H4 (cell line): Measurements from ENCODE around the gene TSHZ1. TPM values are rescaled to one million over a fixed set of nuclear protein-coding genes. Genes with fewer than 3 reads are reported as not detected.
"Not testable (repeated sequence)": the region's sequence is repeated elsewhere in the genome, so short reads cannot be mapped to it uniquely, and the experiment has no call there.

Experiments
- DNase-seq: peaks from one replicate; pipeline ENCODE4 v3.0.0-alpha.2; 2015; ENCODE audit warnings: low spot score
- total RNA-seq: library from RNA; depleted of rRNA; stranded (reverse); fragments of >200 nt; shearing (Covaris generic); gene quantifications from 2 replicates; pipeline ENCODE4 v1.2.3, GENCODE V29; 2014

TSHZ1 gene
- total RNA-seq, 1 experiment from 2014 or later = 8.9 TPM

DNA sequence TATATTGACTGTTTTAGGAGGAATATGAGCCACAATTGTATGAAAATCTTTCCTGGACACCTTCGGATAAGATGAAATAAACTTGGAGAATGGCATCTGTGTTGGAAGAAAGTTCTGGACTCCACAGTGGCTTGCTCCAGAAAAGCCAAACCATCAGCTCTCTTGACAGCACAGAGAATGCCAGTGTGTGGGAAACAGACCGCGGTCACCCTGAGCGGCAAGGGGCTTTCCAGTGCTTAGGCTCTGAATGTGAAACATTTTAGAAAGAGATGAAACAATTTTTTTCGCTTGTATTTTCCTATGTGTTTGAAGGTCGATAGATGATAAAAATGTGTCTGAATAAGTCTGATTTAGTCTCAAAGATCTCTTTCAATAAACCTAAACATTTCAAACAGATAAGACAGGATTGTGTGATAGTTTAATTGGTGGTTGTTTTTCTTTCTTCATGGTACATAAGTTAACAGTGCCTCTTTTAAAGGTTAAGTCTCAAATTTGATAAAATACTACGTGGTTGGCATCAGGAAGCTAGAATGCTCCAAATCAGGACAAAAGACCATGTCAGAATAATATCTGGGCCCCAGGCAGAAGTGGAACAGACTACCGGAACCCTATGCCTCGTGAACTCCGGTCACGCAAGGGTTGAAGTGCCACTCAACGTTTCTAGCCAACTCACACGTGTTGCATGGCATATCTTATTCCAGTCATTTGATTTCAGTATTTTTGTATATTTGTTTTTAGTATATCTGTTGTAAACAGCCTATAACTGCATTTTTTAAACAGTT lies 30.6 kb upstream of the TSHZ1 start:
- DNase-seq = no peak

DNA sequence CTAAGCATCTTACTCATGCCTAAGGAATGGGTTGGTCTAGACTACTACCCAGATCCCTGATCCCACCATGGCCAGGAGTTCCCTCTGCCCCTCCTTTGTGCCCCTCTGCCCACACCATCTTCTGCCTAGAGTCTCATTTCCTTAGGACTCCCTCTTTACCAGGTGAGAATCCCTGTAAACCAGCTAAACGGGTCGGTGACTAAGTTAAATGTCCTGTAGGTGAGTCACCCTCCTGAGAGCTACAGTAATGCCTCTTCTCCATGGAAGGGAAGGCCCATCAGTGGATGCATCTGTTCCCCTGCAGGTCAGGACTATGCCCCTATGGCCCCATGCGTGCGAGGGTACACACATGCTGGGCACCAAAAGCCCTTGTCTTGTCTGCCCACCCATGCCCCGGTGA lies 27.1 kb upstream of the TSHZ1 start:
- DNase-seq = no peak

DNA sequence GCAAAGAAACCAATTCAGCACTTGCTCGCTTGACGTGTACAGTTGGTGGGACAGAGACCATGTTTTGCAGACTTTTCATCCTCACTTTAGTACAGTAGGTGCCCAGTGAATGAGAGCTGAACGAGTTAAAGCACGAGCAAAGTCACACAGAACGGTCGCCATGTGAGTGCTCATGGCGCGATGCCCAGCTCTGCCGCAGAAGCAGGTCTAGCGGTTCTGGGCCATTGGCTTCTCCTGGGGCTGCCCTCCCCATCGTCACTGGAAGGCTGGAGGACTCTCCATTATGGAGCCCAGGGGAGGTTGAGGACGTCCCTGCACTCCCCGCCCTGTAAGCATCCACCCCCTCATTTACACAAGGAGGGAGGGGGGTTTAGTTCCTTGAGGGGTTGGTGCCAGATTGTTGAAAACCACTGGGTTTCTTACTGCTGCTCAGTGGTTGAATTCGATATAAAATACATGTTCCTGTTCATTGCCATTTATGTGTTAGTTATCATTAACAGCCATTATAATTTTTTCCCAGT lies 26.6 kb upstream of the TSHZ1 start:
- no peak for DNase-seq

DNA sequence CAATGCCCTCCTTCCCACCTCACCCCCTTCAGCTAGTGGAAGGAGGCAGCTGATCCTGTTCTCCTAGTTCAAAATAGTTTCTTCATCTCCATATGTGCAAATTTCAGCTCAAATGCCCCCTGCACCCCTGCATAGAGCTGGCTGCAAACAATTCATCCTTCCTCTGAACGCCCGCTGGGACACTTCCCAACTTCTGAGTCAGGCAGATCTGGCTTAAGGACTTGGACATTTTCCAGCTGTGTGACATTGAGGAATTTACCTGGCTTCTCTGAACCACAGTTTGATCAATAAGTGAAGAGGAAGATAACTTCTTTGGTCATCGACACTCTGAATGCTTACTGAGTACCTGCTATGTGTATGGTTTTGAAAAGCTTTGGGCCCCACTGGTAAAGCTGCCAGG lies 25.1 kb upstream of the TSHZ1 start:
- no peak for DNase-seq

DNA sequence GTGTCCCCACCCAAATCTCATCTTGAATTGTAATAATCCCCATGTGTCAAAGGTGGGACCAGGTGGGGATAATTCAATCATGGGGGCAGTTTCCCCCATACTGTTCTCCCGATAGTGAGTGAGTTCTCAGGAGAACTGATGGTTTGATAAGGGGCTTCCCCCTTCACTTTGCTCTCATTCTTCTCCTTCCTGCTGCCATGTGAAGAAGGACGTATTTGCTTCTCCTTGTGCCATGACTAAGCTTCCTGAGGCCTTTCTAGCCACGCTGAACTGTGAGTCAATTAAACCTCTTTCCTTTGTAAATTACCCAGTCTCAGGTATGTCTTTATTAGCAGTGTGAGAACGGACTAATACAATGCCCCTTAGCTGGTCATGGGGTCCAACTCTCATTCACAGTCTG lies 22.9 kb upstream of the TSHZ1 start:
- DNase-seq = not testable (repeated sequence)

DNA sequence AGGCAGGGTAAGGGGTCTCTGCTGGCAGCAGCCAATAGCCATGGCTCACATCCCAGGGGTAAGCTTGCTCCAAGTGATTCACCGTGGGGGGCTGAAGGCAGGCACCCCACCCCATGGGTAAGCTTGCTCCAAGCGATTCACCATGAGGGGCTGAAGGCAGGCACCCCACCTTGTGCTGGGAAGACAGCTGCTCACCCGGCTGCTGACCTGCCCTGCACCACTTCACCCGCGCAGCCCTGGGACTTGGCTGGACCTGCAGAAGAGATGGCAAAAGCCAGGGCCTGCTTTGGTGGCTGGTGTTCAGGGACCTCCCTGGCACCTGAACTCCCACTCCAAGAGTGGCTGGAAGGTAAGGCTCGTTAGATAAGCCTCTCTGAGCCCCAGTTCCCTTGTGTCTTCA lies 20.9 kb upstream of the TSHZ1 start:
- DNase-seq = no peak

DNA sequence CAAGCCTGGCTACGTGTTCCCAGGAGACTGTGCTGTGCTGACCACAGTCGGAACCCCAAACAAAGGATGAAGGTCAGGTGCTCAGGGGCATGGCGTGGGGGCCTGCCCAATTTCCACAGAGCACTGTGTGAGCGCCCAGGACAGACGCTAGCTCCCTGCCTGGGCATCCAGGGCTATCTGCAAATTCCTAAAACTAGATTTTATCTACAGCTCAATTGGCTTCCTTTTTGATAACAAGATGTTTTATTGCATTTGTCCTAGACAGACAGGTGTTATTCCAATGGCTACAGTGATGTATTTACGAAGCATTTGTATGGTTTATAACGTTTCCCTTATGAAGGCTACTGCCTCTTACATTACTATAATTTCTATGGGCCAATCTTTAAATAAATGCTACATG lies 17.7 kb upstream of the TSHZ1 start:
- no peak for DNase-seq

DNA sequence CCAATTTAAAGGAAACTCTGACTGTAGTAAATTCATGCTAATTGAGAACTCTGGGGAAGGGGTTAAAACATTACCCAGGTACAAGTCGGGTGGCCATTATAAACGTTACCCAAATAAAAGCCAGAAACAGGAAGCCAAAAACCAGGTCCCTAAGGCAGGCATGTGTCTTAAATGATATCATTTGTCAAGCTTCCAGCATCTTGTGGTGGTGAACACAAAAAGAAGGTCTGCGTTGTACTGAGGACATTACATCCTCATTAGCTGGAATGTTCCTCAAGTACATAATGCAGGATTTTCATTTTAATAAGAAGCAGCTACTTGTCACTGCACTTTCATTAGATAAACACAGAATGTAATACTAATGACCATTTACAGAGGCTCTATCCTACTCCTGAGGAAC lies 12.6 kb upstream of the TSHZ1 start:
- no peak for DNase-seq

DNA sequence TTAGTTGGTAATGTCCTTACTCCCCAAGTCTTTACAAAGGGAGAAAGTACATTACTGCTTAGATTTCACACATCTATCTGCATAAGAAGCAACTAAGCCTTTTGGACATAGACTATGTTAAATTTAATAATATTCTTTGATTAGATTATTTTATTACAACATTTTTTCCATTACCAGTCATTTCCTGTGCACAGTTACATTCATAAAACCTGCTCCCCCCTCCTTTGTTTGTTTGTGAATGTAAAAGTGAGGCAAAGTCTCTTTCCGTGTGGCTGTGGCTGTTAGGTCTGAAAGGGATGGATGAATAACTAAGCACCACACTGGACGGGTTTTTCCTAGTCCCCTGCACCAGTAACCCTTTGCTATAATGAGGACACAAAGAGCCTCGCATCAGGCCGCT lies 11.3 kb upstream of the TSHZ1 start:
- DNase-seq = no peak

DNA sequence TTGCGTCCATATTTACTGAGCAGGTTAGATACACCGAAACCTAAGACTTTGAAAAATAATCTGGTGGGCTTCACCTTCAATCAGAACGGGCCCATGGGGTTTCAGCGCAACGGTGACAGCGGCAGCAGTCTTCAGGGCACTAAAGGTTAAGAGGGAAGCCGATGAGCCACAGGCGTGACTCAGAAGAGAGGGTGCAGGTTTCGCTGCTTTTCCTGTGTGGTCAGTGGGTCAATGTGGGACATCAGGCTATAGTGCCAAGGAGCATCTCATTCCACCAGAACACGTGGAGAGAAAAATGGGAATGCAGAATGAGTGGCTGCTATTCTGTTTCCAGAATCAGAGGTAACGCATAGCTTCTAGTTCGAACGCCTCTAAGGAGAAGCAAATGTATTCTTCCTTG lies 10.5 kb upstream of the TSHZ1 start:
- no peak for DNase-seq

DNA sequence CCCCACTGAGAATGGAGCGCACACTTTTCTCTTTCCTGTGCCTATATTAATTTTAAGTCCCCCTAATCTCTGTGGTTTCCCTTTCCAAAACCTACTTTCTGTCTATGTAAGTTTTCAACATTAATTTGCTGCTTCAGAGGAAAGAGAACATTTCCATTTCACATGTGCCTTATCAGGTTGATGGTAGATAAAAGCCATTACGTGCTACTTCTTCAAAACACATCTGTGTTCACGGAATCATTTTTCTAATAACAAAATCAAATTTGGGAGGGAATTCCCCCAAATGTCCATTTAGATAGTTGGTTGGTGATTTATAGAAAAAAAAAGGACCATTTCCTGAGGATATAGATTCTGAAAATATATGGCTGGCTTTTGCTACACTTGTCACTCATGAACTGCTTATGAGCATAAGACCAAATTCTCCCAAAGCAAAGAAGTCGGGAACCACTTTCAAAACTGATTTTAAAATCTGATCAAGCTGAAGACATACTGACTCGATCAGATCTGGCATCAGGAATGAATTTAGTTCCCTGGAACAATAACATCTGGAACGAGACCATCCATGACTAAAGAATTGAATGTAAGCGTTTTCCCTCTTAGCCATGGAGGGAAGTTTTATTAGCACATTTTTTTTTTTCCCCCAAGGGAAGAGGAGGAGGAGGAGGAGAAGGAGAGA lies 9.9 kb upstream of the TSHZ1 start:
- no peak for DNase-seq

DNA sequence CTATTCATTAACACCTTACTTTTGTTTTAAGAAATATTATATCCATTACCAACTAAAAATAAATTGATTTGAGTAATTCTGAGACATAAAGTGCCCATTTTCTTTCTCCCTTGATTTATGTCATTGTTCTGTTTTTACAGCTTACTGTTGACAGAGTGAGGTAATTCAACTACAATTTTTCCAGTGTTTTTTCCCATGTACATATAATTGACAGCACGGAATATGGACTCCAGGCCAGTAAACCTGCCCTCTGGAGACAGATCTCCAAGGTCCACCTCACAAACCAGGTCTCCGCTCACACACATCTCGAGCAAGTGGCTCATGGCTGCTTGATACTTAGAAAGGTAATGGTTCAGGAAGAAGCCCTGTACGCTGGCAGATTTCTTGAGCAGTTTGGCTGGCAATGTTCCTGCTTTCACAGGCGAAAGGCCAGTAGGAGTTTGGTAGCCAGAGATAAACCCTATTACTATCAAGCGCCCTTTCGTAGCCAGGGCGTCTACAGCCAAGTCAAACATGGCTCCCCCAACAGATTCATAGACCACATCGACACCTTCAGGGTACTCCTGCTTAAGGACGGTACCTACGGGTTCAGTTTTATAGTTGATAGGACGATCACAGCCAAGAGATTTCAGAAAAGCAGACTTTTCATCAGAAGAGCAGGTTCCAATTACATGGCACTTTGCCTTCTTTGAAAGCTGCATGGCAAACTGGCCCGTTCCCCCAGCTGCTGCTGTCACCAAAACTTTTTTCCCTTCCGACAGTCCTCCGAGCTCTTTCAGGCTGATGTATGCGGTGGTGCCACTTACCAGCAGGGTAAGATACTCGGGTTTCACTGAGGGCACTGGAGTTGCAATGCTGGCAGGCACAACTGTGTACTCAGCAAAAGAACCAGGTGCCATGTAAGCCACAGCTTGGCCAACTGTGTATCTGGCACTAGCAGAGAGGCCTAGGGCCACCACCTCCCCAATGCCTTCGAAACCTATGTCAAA lies 9.0 kb upstream of the TSHZ1 start:
- no peak for DNase-seq

DNA sequence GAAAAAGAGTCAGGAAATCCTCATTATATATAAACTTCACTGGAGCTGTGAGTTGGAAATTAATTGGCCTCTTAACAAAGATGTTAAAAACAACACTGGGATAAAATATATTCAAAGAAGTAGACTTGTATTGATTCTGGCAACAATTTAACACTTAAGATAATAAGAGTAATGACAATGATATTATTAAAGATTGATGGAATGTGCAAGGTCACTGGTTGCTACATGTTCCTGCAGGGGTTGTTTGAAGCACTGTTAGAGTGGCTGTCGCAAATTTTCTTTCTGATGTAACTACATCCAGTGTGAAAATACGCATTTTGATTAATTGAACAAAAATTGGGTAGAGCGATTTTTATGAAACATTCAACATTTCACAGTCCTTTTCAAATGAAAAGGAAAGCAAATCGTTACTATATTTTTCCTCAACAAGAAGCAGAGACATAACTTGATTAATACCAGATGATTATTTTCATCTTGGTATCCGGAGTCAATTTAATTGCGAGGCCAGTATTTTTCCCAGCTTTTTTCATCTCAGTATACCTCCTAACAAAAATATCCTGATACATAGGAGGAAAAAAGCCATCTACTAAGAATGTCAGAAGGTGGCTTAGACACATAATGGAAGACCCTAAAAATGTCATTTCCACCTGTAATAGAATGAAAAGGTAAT lies 7.8 kb upstream of the TSHZ1 start:
- DNase-seq = no peak

DNA sequence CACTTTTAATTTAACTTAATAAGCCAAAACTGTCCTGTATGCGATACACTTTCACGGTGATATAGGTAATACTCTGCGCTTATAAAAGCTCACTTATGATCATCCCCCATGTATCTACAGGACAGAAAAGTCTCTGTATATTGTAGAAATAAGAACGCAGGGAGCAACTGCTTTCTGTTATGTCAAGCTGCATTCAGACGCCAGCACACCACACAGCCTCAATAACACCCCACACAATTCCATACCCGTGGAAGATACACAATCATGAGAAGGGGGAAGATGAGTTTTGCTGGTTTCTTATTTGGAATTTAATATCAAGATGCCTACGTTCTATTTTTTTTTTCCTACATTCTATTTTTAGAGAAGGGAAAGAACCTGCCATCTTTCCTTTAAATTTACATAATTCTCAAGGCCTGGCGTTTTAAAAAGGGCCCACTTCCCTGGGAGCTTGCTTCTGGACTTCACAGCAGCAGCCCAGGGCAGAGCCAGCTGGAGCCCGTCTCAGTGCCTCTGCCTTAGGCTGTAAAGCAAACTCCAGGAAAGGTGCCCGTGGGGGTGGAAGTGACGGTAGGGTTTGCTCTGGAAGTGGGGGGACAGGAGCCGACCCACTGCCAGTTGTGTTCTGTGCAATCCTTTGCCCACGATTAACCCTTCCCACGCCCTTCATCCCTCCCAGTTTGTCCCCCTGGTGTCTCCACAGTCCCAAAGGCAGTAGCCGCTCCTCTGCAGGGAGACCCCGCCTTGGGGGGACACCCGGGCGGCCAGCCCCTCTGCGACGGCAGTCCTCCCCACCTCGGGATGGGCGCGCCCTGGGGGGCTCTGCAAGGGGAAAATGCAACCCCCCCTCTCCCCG lies 7.0 kb upstream of the TSHZ1 start:
- DNase-seq = no peak

DNA sequence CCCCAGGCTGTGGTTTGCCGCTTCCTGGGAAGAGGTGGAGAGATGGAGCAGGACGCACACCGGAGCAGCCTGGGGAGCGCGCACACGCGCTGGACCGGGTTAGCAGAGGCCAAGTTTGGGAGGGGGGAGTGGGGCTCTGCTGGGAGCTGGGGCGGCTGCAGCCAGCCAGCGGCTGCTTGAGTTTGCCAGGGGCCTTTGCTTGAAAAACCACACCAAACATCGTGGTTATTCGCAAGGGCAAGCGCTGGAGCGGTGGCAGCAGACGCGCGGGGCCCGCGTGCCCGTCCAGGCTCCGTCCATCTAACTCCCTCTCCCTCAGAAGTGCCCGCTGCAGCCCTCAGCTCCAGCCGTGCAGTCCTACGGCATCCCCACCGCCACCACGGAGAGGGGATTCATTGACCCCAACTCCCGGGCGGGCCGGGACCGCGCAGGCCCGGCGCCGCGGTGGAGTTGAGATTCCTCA lies 6.3 kb upstream of the TSHZ1 start:
- no peak for DNase-seq

DNA sequence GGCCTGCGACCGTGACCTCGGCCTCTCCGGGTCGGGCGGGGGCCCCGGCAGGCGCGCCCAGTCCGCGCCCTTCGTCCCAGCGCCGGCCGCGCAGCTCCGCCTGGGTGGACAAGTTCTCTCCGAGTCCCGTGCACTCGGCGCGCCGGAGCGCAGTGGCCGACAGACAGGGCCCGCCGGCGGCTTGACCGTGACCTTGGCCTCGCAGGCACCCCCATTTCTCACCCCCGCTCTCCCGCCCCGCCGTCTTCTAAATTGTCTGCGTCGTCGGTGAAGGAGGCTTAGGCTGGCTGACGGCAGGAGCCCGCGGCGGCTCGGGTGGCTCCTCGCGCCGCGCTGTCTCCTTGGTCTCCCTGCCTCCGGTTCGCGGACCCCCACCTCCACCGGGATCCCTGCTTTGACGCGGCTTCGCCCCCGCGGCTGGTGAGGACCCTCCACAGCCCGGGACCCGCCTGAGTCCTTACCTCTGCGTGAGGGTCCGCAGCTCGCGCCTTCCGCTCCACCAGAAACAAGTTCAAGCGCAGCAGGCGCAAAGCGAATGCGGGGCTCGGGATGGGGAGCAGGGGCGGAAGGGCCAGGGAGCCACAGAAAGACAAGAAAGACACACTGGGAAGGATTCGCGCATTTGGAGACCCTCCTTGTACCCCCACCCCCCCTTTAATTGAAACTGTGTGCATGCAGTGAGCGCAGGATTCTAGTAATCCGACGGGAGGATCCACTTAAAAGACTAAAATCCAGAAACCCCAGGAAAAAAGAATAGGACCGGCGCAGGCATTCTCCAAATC lies 5.7 kb upstream of the TSHZ1 start:
- DNase-seq = no peak

DNA sequence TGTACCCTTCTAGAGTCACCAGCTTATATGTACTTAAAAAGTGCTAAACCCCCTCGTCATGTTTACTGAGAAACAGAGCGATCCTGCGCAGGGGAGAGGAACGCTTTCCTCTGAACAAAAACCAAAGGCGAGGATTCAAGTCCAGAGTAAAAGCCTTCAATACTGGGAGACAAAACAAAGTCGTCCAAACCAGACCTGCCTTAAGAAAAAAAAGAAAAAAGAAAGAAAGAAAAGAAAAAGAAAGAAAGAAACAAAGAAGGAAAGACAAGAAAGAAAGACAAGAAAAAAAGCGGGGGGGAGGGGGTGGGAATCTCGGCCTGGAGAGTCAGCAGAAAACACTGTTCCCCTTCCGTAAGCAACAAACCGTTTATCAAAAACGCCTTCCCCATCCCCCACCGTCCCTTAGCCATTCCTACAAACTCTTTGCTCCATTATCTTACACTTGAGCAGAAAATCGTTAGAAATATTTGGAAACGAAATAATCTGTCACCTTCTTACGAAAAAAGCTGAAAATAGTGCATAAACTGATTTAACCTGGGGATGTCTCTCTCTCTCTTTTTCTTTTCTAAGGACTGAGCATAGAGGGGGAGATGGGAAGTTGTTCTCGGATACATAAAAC lies 5.0 kb upstream of the TSHZ1 start:
- DNase-seq = no peak

DNA sequence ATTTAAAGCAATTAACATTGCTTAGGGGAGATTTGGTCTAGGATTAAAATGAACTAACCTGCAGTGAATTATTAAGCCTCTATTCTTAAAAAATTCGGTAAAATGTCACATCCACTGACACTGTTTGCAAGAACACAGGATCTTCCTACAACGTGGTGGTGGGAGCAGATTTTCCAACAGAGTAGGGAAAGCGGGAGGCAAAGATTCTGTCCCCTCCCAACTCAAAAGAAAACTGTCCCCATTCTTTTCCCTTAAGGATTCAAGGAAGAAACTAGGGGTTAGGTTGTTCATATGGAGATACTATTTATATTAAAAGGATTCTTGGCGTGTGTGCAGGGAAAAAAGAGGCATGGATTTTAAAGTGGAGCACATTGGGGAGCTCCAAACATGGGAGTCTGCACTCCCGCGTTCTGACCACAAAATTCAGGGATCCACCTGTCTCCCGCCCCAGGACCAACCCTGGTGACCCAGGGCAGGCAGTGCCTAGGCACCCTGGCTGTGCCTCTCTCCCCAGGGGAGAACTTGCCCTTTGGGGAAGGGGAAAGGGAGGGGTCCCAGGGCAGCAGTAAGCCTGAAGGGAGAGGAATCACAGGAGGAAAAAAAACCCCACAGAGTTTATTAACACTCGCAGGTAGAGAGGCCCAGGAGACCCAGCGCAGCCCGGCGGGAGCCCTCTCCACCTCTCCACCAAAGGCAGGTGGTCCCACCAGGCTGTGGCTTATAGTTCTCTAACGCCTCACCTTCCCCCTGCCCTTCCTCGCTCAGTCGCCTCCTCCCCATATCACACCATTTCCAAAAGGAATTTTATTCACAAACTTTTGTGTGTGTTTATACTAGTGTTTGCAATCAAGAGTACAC lies 3.9 kb upstream of the TSHZ1 start:
- DNase-seq = no peak
